ENCODE results near the gene CCR8. TPM values are rescaled to one million over a fixed set of nuclear protein-coding genes. Genes with fewer than 3 reads are reported as not detected.
A peak's percentile ranks its signal among the peaks of the same experiment; 100 is the strongest.

CCR8 gene
- total RNA-seq, 4 donors from 2014 or later, result not detected

- H3K4me1 ChIP-seq, result no peaks in the 10 kb centered on the region
- H3K4me3 ChIP-seq, result no peak overlapping the region
- no peak overlapping the region for H3K27ac ChIP-seq
- H3K9me3 ChIP-seq, result no peaks in the 10 kb centered on the region
- intact Hi-C loops (cut with DNase I; ENCODE audit: low total_unique reads), result no loop called here
- TF ChIP-seq POLR2A (IDR thresholded peaks at IDR 0.05) (no peak), CTCF (IDR thresholded peaks at IDR 0.05) (no peak)
- H3K36me3 ChIP-seq, result no peaks in the 10 kb centered on the region
- no peak for DNase-seq
- H3K27me3 ChIP-seq, result no peaks in the 10 kb centered on the region
Observed at GRCh38 chr3:39284457-39284881, 45.0 kb upstream of the CCR8 start.

- Histone ChIP-seq H3K27ac (no peak overlapping the region), H3K4me3 (no peak overlapping the region), H3K27me3 (no peaks in the 10 kb centered on the region), H3K9me3 (no peaks in the 10 kb centered on the region), H3K36me3 (no peaks in the 10 kb centered on the region), H3K4me1 (no peaks in the 10 kb centered on the region)
- TF ChIP-seq CTCF (IDR thresholded peaks at IDR 0.05) (no peak), POLR2A (IDR thresholded peaks at IDR 0.05) (no peak)
- no peak for DNase-seq
- intact Hi-C loops (cut with DNase I; ENCODE audit: low total_unique reads), result loop anchor here (5.0 kb wide), 1 partner anchor 98 kb away; no protein-coding TSS in a partner anchor
Observed at GRCh38 chr3:39285332-39285731, 44.2 kb upstream of the CCR8 start.

GRCh38 chr3:39286771-39287170, 42.7 kb upstream of the CCR8 start:
- no peaks in the 10 kb centered on the region for H3K4me1 ChIP-seq
- H3K27me3 ChIP-seq, result no peaks in the 10 kb centered on the region
- no peaks in the 10 kb centered on the region for H3K9me3 ChIP-seq
- intact Hi-C loops (cut with DNase I; ENCODE audit: low total_unique reads), result loop anchor here (5.0 kb wide), 1 partner anchor 99 kb away; no protein-coding TSS in a partner anchor
- no peak overlapping the region for H3K4me3 ChIP-seq
- H3K36me3 ChIP-seq, result no peaks in the 10 kb centered on the region
- DNase-seq, result no peak
- no peak overlapping the region for H3K27ac ChIP-seq
- TF ChIP-seq CTCF (IDR thresholded peaks at IDR 0.05) (no peak), POLR2A (IDR thresholded peaks at IDR 0.05) (no peak)

- H3K4me1 ChIP-seq, result no peaks in the 10 kb centered on the region
- intact Hi-C loops (cut with DNase I; ENCODE audit: low total_unique reads), result loop anchor here (5.0 kb wide), 1 partner anchor 100 kb away; no protein-coding TSS in a partner anchor
- no peaks in the 10 kb centered on the region for H3K9me3 ChIP-seq
- DNase-seq, result no peak
- no peak overlapping the region for H3K27ac ChIP-seq
- H3K4me3 ChIP-seq, result no peak overlapping the region
- no peak for TF ChIP-seq CTCF (IDR thresholded peaks at IDR 0.05)
- TF ChIP-seq POLR2A (IDR thresholded peaks at IDR 0.05), result no peak
- no peaks in the 10 kb centered on the region for H3K27me3 ChIP-seq
- no peaks in the 10 kb centered on the region for H3K36me3 ChIP-seq
Observed at GRCh38 chr3:39287216-39288164, 42.0 kb upstream of the CCR8 start.

- TF ChIP-seq CTCF (IDR thresholded peaks at IDR 0.05) (peak; percentile 89 to 95 (median 90)), POLR2A (IDR thresholded peaks at IDR 0.05) (no peak)
- Histone ChIP-seq H3K4me3 (no peak overlapping the region), H3K4me1 (no peaks in the 10 kb centered on the region), H3K36me3 (no peaks in the 10 kb centered on the region), H3K27ac (no peak overlapping the region), H3K27me3 (no peaks in the 10 kb centered on the region), H3K9me3 (no peaks in the 10 kb centered on the region)
- intact Hi-C loops (cut with DNase I; ENCODE audit: low total_unique reads), result loop anchor here (5.0 kb wide), 1 partner anchor 101 kb away; no protein-coding TSS in a partner anchor
- peak; percentile 76 to 77 for DNase-seq
Observed at GRCh38 chr3:39288300-39288808, 41.2 kb upstream of the CCR8 start.
